Mammary epithelial cell (primary cell): ENCODE measurements around the gene GALNT17.

Experiments
- CTCF ChIP-seq, 2 donors: IDR thresholded peaks in 1 of 2; conservative IDR thresholded peaks in 1 of 2; 2 replicates each; pipeline ENCODE4 v1.5.1; 2011 to 2012; ENCODE audit warnings: inconsistent platforms in 2 of 2, low read length in 2 of 2, mild to moderate bottlenecking in 2 of 2, control low read depth in 1 of 2, low read depth in 1 of 2; ENCODE audit not compliant: insufficient read depth in 1 of 2; ENCODE audit errors: extremely low read depth in 1 of 2
- EZH2 ChIP-seq: IDR thresholded peaks from 2 replicates; pipeline ENCODE4 v1.6.1; 2012; ENCODE audit warnings: low read length, inconsistent platforms, borderline replicate concordance

- TF ChIP-seq CTCF (conservative IDR thresholded peaks at IDR 0.05 in 1 of 2, IDR thresholded peaks at IDR 0.05 in 1 of 2; ENCODE audit: extremely low read depth in 1 of 2, insufficient read depth in 1 of 2, low read depth in 1 of 2, low read length in 2 of 2) = no peak
- no peak for TF ChIP-seq EZH2
Observed at GRCh38 chr7:71727347-71727746, 595.4 kb downstream of the GALNT17 start.
